Measurements from ENCODE around the gene CFAP210. TPM values are rescaled to one million over a fixed set of nuclear protein-coding genes. Genes with fewer than 3 reads are reported as not detected.

Gene CFAP210
- total RNA-seq, 1 donor from 2014 or later = 0.32 TPM

DNA sequence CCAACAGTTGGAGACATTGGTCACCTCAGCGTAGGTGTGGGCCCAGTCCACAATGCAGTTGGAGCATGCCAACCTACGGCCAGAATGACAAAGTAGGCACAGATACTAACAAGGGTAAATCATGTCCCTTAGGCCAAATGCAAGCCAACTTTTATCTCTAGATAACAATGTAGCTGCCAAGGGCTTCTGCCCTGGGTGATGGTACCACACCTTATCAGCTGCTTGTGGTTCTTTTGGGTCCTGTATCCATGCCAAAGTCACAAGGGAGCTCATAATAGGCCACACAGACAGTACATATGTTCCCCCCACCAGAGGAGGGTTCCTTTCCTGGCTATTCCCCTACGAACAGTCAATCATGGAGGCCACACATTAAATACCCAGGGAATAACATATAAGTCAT is 19.1 kb upstream of the CFAP210 start:
- Mint-ChIP-seq H3K36me3 (ENCODE audit: unreplicated experiment) (no peaks in the 10 kb centered on the region), H3K4me3 (ENCODE audit: unreplicated experiment) (no peak overlapping the region)
- TF ChIP-seq, protein P1, sequence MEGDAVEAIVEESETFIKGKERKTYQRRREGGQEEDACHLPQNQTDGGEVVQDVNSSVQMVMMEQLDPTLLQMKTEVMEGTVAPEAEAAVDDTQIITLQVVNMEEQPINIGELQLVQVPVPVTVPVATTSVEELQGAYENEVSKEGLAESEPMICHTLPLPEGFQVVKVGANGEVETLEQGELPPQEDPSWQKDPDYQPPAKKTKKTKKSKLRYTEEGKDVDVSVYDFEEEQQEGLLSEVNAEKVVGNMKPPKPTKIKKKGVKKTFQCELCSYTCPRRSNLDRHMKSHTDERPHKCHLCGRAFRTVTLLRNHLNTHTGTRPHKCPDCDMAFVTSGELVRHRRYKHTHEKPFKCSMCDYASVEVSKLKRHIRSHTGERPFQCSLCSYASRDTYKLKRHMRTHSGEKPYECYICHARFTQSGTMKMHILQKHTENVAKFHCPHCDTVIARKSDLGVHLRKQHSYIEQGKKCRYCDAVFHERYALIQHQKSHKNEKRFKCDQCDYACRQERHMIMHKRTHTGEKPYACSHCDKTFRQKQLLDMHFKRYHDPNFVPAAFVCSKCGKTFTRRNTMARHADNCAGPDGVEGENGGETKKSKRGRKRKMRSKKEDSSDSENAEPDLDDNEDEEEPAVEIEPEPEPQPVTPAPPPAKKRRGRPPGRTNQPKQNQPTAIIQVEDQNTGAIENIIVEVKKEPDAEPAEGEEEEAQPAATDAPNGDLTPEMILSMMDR (IDR thresholded peaks at IDR 0.05; ENCODE audit: partially characterized antibody, unreplicated experiment) = no peak

DNA sequence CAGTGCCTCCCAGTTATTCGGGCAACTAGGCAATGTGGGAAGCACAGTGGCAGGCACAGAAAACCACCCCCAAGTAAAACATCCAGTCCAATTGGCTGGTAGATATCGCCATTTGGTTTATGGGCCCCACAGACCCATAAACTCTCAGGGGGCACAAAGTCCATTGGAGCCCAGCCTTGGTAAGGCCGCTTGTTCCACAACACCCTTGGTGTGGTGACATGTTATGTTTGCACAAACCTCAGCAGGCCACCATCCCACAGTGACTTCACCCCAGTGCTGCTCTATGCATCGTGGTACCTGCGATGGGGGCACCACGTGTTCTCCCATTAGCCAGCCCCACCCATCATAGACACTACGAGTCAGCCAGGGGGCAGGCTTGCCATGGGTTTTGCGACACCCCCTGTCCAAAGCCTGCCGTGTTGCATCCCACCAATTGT is 18.6 kb upstream of the CFAP210 start:
- Mint-ChIP-seq H3K4me3 (ENCODE audit: unreplicated experiment) (no peak overlapping the region), H3K36me3 (ENCODE audit: unreplicated experiment) (no peaks in the 10 kb centered on the region), H3K27me3 (ENCODE audit: unreplicated experiment) (peaks cover 8% of the 10 kb centered on the region), H3K4me1 (ENCODE audit: low read depth, unreplicated experiment) (peaks cover 18% of the 10 kb centered on the region), H3K27ac (ENCODE audit: unreplicated experiment) (no peak overlapping the region), H3K9me3 (ENCODE audit: unreplicated experiment) (peaks cover 4% of the 10 kb centered on the region)
- DNase-seq = no peak
- TF ChIP-seq, protein P1 (IDR thresholded peaks at IDR 0.05; ENCODE audit: partially characterized antibody, unreplicated experiment) = no peak

More for the DNA sequence above, 19.1 kb upstream of the CFAP210 start:
- Mint-ChIP-seq H3K27ac (ENCODE audit: unreplicated experiment) (no peak overlapping the region), H3K4me1 (ENCODE audit: low read depth, unreplicated experiment) (peaks cover 19% of the 10 kb centered on the region), H3K27me3 (ENCODE audit: unreplicated experiment) (peaks cover 8% of the 10 kb centered on the region), H3K9me3 (ENCODE audit: unreplicated experiment) (peaks cover 6% of the 10 kb centered on the region)
- no peak for DNase-seq

DNA sequence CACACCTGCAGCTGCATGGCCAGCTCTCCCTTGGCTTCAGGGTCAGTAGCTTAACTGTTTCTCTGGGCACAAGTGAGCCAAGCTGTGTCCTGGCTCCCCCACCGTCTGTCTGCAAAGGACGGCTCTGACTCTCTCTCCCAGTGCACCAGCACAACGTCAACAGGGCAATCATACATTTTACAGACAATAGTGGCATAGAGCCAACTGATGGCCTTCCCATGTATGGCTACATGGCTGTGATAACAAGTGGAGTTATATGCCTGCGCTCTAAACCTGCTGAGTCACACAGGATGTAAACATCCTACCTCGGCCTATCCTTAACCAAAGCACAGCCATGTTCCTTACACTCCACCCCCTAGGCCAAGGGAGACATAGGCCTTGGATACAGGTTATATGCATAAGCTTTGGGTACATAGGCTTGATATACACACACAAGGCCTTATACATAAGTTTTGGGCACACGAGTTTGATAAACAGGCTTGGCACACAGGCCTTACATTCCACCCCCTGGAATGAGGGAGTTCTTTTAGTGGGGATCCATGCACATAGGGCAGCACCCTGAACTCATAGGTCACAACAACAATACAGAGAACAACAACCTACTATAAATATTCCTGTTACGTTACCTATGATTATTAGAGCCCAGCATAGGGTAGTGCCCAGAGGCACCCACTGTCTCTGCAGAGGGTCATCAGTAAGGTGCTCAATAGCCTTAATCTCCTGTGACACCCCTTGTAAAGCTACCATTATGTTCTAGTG is 17.7 kb upstream of the CFAP210 start:
- Mint-ChIP-seq H3K36me3 (ENCODE audit: unreplicated experiment) (no peaks in the 10 kb centered on the region), H3K27ac (ENCODE audit: unreplicated experiment) (no peak overlapping the region), H3K27me3 (ENCODE audit: unreplicated experiment) (peaks cover 6% of the 10 kb centered on the region), H3K9me3 (ENCODE audit: unreplicated experiment) (peaks cover 2% of the 10 kb centered on the region), H3K4me3 (ENCODE audit: unreplicated experiment) (no peak overlapping the region), H3K4me1 (ENCODE audit: low read depth, unreplicated experiment) (peaks cover 13% of the 10 kb centered on the region)
- TF ChIP-seq, protein P1 (IDR thresholded peaks at IDR 0.05; ENCODE audit: partially characterized antibody, unreplicated experiment) = no peak
- DNase-seq = no peak

DNA sequence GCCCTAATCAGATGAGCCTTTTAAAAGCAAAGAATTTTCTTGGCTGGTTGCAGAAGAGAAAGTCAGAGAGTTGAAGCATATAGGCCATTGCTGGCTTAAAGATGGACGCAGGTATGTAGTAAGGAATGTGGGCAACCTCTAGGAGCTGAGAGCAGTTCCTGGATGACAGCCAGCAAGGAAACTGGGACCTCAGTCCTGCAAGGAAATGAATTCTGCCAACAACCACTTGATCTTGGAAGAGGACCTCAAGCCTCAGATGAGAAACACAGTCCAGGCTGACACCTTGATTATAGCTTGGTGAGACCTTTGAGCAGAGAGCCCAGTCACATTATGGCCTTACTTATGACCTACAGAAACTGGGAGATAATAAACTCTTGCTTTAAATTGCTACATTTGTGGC is 15.8 kb upstream of the CFAP210 start:
- peaks cover under 1% of the 10 kb centered on the region for H3K4me1 Mint-ChIP-seq (ENCODE audit: low read depth, unreplicated experiment)
- H3K36me3 Mint-ChIP-seq (ENCODE audit: unreplicated experiment) = no peaks in the 10 kb centered on the region
- no peaks in the 10 kb centered on the region for H3K9me3 Mint-ChIP-seq (ENCODE audit: unreplicated experiment)
- H3K27ac Mint-ChIP-seq (ENCODE audit: unreplicated experiment) = no peak overlapping the region
- peaks cover 4% of the 10 kb centered on the region for H3K27me3 Mint-ChIP-seq (ENCODE audit: unreplicated experiment)
- H3K4me3 Mint-ChIP-seq (ENCODE audit: unreplicated experiment) = no peak overlapping the region
- TF ChIP-seq, protein P1 (IDR thresholded peaks at IDR 0.05; ENCODE audit: partially characterized antibody, unreplicated experiment) = no peak
- no peak for DNase-seq

DNA sequence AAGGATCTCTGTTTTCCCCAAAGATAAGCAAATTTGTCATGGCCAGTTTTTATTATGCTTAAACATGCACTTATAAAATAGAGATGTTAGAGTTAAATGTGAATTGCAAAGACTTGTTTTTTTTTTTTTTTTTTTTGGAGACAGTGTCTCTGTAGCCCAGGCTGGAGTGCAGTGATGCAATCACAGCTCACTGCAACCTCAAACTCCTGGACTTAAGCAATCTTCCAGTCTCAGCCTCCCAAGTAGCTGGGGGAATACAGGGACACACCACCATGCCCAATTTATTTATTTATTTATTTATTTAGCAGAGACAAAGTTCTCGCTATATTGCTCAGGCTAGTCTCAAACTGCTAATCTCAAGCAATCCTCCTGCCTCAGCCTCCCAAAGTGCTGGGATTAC is 15.1 kb upstream of the CFAP210 start:
- Mint-ChIP-seq H3K36me3 (ENCODE audit: unreplicated experiment) (no peaks in the 10 kb centered on the region), H3K27me3 (ENCODE audit: unreplicated experiment) (peaks cover 3% of the 10 kb centered on the region), H3K4me3 (ENCODE audit: unreplicated experiment) (no peak overlapping the region), H3K27ac (ENCODE audit: unreplicated experiment) (no peak overlapping the region), H3K9me3 (ENCODE audit: unreplicated experiment) (peaks cover 1% of the 10 kb centered on the region), H3K4me1 (ENCODE audit: low read depth, unreplicated experiment) (no peaks in the 10 kb centered on the region)
- no peak for DNase-seq
- TF ChIP-seq, protein P1 (IDR thresholded peaks at IDR 0.05; ENCODE audit: partially characterized antibody, unreplicated experiment) = no peak
